IPS DF 6.9 (cell line): ENCODE measurements around the gene NRAP.

Experiments used
- DNase-seq: peaks from one replicate; pipeline ENCODE4 v3.0.0-alpha.2; 2013; ENCODE audit warnings: low read depth, low spot score
- H3K27ac ChIP-seq: one replicate; pipeline ENCODE4 v1.5.1; 2013; ENCODE audit warnings: low read length, control low read depth
- H3K27me3 ChIP-seq: 2 replicates; pipeline ENCODE4 v1.6.1; 2013; ENCODE audit warnings: mild to moderate bottlenecking, low read length; ENCODE audit not compliant: control insufficient read depth, insufficient read depth
- H3K36me3 ChIP-seq: 2 replicates; pipeline ENCODE4 v1.6.1; 2013; ENCODE audit warnings: low read length; ENCODE audit not compliant: control insufficient read depth, insufficient read depth
- H3K4me1 ChIP-seq: 2 replicates; pipeline ENCODE4 v1.6.1; 2013; ENCODE audit warnings: low read length; ENCODE audit not compliant: control insufficient read depth, insufficient read depth
- H3K4me3 ChIP-seq: 2 replicates; pipeline ENCODE4 v1.5.1; 2013; ENCODE audit warnings: mild to moderate bottlenecking, low read length
- H3K9me3 ChIP-seq: 2 replicates; pipeline ENCODE4 v1.6.1; 2013; ENCODE audit warnings: low read length, inconsistent platforms; ENCODE audit not compliant: control insufficient read depth, insufficient read depth
- WGBS: extraction: QIAGEN DNeasy Blood & Tissue Kit; methylation state at CpG from one replicate; pipeline ENCODE4 v1.1.7; 2013; ENCODE audit warnings: mixed read lengths, missing lambda C conversion rate; ENCODE audit not compliant: insufficient read length, insufficient coverage; 5-methylcytosine and 5-hydroxymethylcytosine counted together

The NRAP gene

DNA sequence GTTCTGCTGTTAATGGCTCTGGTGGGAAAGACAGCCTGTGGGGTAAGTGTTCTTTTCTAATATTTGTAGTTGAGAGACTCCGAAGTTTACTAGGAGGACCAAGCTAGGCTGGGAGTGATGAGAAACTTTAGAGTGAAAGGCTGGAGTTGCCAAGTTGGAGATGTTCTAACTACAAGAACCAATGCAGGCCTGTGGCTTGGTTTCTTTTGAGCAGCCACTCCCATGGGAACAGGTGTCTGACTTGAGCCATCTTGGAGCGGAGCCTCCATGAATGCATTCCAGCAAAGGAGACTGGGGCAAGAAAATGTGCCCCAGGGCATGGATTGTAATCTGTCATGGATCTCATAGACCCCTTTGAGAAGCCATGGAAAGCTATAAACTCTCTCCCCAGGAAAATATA lies 110.7 kb downstream of the NRAP start:
- WGBS, result no CpG with 5 or more reads among the region's 2 CpGs
- no peak overlapping the region for H3K27ac ChIP-seq
- peaks cover 59% of the 10 kb centered on the region for H3K27me3 ChIP-seq
- no peaks in the 10 kb centered on the region for H3K9me3 ChIP-seq
- no peaks in the 10 kb centered on the region for H3K4me1 ChIP-seq
- DNase-seq, result no peak
- no peak overlapping the region for H3K4me3 ChIP-seq
- H3K36me3 ChIP-seq, result no peaks in the 10 kb centered on the region

GRCh38 chr10:113552701-113553100 lies 111.1 kb downstream of the NRAP start, which contains the start of gene HABP2:
TSS of gene HABP2 (plus strand) at chr10:113553053. CDS start at chr10:113553122, 69 bp downstream.
- DNase-seq, result no peak
- no CpG with 5 or more reads among the region's 3 CpGs for WGBS

GRCh38 chr10:113552014-113552413 lies 111.8 kb downstream of the NRAP start:
- Histone ChIP-seq H3K4me1 (no peaks in the 10 kb centered on the region), H3K9me3 (no peaks in the 10 kb centered on the region), H3K27me3 (peaks cover 51% of the 10 kb centered on the region), H3K4me3 (no peak overlapping the region), H3K36me3 (no peaks in the 10 kb centered on the region), H3K27ac (no peak overlapping the region)
- WGBS, result no CpG with 5 or more reads among the region's 3 CpGs
- no peak for DNase-seq

More at GRCh38 chr10:113552701-113553100, 111.1 kb downstream of the NRAP start, which contains the start of gene HABP2:
- H3K27me3 ChIP-seq, result peaks cover 58% of the 10 kb centered on the region
- no peaks in the 10 kb centered on the region for H3K4me1 ChIP-seq
- no peaks in the 10 kb centered on the region for H3K9me3 ChIP-seq
- H3K27ac ChIP-seq, result no peak within 1 kb of the TSS
- H3K4me3 ChIP-seq, result no peak within 1 kb of the TSS
- H3K36me3 ChIP-seq, result no peaks in the 10 kb centered on the region

- H3K27me3 ChIP-seq, result peaks cover 35% of the 10 kb centered on the region
- no peaks in the 10 kb centered on the region for H3K36me3 ChIP-seq
- no peak overlapping the region for H3K4me3 ChIP-seq
- DNase-seq, result no peak
- no peaks in the 10 kb centered on the region for H3K4me1 ChIP-seq
- no peaks in the 10 kb centered on the region for H3K9me3 ChIP-seq
- no CpG with 5 or more reads among the region's 6 CpGs for WGBS
- H3K27ac ChIP-seq, result no peak overlapping the region
Measured at GRCh38 chr10:113550365-113550764, 113.5 kb downstream of the NRAP start.

GRCh38 chr10:113549856-113550255 lies 114.0 kb downstream of the NRAP start:
- no CpG with 5 or more reads among the region's 6 CpGs for WGBS
- no peaks in the 10 kb centered on the region for H3K4me1 ChIP-seq
- H3K27ac ChIP-seq, result no peak overlapping the region
- DNase-seq, result no peak
- H3K36me3 ChIP-seq, result no peaks in the 10 kb centered on the region
- H3K9me3 ChIP-seq, result no peaks in the 10 kb centered on the region
- no peak overlapping the region for H3K4me3 ChIP-seq
- peaks cover 30% of the 10 kb centered on the region for H3K27me3 ChIP-seq

DNA sequence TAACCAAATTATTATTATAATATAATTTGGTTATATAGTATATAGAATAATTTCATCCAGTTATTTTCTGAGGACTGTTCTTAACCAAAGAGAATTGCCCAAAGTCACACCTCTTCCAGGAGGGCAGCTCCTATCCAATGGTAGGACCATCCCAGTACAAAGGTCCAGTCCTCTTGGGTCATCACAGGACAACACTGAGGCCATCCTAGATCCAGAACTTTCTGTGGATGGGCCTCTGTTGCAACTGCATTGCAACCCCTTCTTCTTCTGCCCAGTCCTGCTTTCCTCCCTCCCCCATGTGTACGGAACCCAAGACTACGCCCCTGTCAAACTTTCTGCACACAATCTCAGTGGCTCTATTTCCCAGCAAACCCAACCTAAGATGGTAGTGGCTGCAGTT lies 116.4 kb downstream of the NRAP start:
- H3K36me3 ChIP-seq, result no peaks in the 10 kb centered on the region
- H3K27ac ChIP-seq, result no peak overlapping the region
- no peaks in the 10 kb centered on the region for H3K4me1 ChIP-seq
- H3K4me3 ChIP-seq, result no peak overlapping the region
- H3K9me3 ChIP-seq, result no peaks in the 10 kb centered on the region
- no peak for DNase-seq
- no CpG with 5 or more reads among the region's 2 CpGs for WGBS
- peaks cover 8% of the 10 kb centered on the region; the same call in 1 of the 2 replicates for H3K27me3 ChIP-seq

- no peaks in the 10 kb centered on the region for H3K4me1 ChIP-seq
- WGBS, result no CpG with 5 or more reads among the region's 1 CpG
- peaks cover 4% of the 10 kb centered on the region; the same call in 1 of the 2 replicates for H3K27me3 ChIP-seq
- H3K9me3 ChIP-seq, result no peaks in the 10 kb centered on the region
- DNase-seq, result no peak
- no peak overlapping the region for H3K27ac ChIP-seq
- H3K4me3 ChIP-seq, result no peak overlapping the region
- no peaks in the 10 kb centered on the region for H3K36me3 ChIP-seq
Measured at GRCh38 chr10:113544392-113544791, 119.4 kb downstream of the NRAP start.

GRCh38 chr10:113543107-113543955 lies 120.5 kb downstream of the NRAP start:
- no peaks in the 10 kb centered on the region for H3K36me3 ChIP-seq
- no peaks in the 10 kb centered on the region for H3K4me1 ChIP-seq
- no peak for DNase-seq
- H3K4me3 ChIP-seq, result no peak overlapping the region
- H3K27me3 ChIP-seq, result peaks cover 2% of the 10 kb centered on the region; the same call in 1 of the 2 replicates
- no peak overlapping the region for H3K27ac ChIP-seq
- no peaks in the 10 kb centered on the region for H3K9me3 ChIP-seq
- no CpG with 5 or more reads among the region's 5 CpGs for WGBS

DNA sequence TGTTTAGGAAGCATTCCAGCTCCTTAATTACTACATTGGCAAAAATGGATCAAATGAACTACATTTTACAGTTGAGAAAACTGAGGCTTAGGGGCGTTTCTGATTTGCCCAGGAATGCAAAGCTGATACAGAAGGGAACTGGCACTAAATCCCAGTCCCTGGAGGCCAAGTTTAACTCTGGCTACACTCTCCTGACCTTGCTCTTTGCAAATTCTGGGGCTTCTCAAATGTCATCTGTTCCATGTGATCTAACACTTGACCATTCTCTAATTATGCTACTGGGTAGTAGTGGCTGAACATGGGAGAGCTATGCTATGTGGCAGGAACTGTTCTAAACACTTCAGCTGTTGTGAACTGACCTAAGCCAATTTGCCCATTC lies 122.3 kb downstream of the NRAP start:
- no CpG with 5 or more reads among the region's 1 CpG for WGBS
- no peaks in the 10 kb centered on the region for H3K4me1 ChIP-seq
- no peak overlapping the region for H3K27ac ChIP-seq
- H3K36me3 ChIP-seq, result no peaks in the 10 kb centered on the region
- no peaks in the 10 kb centered on the region for H3K27me3 ChIP-seq
- H3K9me3 ChIP-seq, result no peaks in the 10 kb centered on the region
- no peak for DNase-seq
- H3K4me3 ChIP-seq, result no peak overlapping the region

DNA sequence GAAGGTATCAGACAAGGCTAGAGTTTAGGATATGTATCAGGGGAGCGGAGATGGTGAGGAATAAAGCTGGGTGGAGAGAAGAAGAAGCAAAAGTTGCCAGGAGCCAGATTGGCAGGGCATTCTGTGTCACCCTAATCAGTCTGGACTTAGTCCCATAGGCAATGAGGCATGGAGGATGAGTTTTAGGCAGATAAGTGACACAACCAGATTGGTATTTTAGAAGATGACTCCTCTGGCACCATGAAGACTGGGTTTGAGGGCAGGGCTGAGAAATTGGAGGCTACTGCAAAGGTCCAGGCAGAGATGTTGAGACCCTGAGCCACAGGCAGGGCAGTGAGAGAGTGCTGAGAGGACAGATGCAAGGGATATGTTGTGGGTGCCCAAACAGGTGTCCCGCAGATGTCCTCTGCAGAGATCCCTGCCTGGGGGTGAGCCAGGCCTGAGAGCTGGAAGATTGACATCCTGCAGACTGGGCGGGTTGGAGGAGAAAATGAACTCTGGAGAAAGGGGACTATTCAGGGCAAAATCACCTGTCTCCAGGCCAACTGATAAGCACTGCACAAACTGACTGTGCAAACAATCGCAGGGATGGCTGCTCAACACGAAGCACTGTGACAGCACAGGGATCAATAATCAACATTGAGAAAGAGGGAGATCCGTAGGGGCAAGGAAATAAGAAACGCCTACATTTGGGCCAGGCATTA lies 122.8 kb downstream of the NRAP start:
- WGBS, result no CpG with 5 or more reads among the region's 7 CpGs
- no peak for DNase-seq
- no peak overlapping the region for H3K27ac ChIP-seq
- no peak overlapping the region for H3K4me3 ChIP-seq
- no peaks in the 10 kb centered on the region for H3K27me3 ChIP-seq
- H3K36me3 ChIP-seq, result no peaks in the 10 kb centered on the region
- no peaks in the 10 kb centered on the region for H3K9me3 ChIP-seq
- no peaks in the 10 kb centered on the region for H3K4me1 ChIP-seq
